ENCODE data around the gene CCDC170. TPM values are rescaled to one million over a fixed set of nuclear protein-coding genes. Genes with fewer than 3 reads are reported as not detected.

Gene CCDC170
- polyA plus RNA-seq, 1 of the 3 experiments (the other 2 are of a cell fraction), result not detected

DNA sequence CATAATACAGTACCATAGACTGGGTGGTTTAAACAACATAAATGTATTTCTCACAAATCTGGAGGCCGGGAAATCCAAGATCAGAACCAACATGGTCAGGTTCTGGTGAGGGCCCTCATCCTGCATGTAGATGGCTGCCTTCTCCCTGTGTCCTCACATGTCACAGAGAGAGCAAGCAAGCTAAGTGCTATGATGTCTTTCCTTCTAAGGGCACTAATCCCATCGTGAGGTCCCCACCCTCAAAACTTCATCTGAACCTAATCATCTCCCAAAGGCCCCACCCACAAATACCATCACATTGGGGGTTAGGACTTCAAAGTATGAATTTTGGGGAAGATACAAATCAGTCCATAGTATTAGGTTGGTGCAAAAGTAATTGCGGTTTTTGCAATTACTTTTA, 56.8 kb downstream of the CCDC170 start:
- DNase-seq, result no peak
- no peaks in the 10 kb centered on the region for H3K4me1 ChIP-seq (ENCODE audit: control insufficient read depth in 1 of 2, insufficient read depth in 2 of 2, low read depth in 1 of 2, low read length in 1 of 2)
- WGBS (ENCODE audit: low lambda C conversion rate), result 22% methylated on average over 3 of the region's 3 CpGs

GRCh38 chr6:151551223-151551857, 57.5 kb downstream of the CCDC170 start:
- WGBS (ENCODE audit: low lambda C conversion rate), result 20% methylated on average over 4 of the region's 6 CpGs
- H3F3A ChIP-seq (replicated peaks; ENCODE audit: insufficient read depth), result no peaks in the 10 kb centered on the region
- H3K9me3 ChIP-seq, result no peaks in the 10 kb centered on the region
- no peak overlapping the region for H3K9ac ChIP-seq
- no peak overlapping the region for H3K4me2 ChIP-seq
- no peaks in the 10 kb centered on the region for H4K20me1 ChIP-seq (ENCODE audit: insufficient read depth)
- no peak for TF ChIP-seq TEAD4 (IDR thresholded peaks at IDR 0.05; ENCODE audit: borderline replicate concordance, insufficient read depth)
- TF ChIP-seq SMC3 (IDR thresholded peaks at IDR 0.05; ENCODE audit: low read depth, low read length), result no peak
- TF ChIP-seq RFX5 (IDR thresholded peaks at IDR 0.05; ENCODE audit: low read length), result no peak
- no peak for TF ChIP-seq GATA2 (CRISPR knock-in tag; IDR thresholded peaks at IDR 0.05)
- TF ChIP-seq EP300 (IDR thresholded peaks at IDR 0.05; ENCODE audit: borderline replicate concordance in 1 of 2, low read depth in 1 of 2, low read length in 1 of 2), result no peak
- TF ChIP-seq TCF12 (IDR thresholded peaks at IDR 0.05), result no peak
- no peak for TF ChIP-seq IRF3 (IDR thresholded peaks at IDR 0.05; ENCODE audit: low read depth, low read length)
- TF ChIP-seq RAD21 (IDR thresholded peaks at IDR 0.05; ENCODE audit: low read length), result no peak
- no peak for TF ChIP-seq TAF1 (IDR thresholded peaks at IDR 0.05; ENCODE audit: borderline replicate concordance, low read depth, low read length)
- TF ChIP-seq JUND (IDR thresholded peaks at IDR 0.05), result no peak
- no peak for TF ChIP-seq FOXJ3 (CRISPR knock-in tag; IDR thresholded peaks at IDR 0.05)
- no peak for TF ChIP-seq GABPA (IDR thresholded peaks at IDR 0.05; ENCODE audit: low read depth)
- TF ChIP-seq NFIC (IDR thresholded peaks at IDR 0.05; ENCODE audit: borderline replicate concordance), result no peak
- no peaks in the 10 kb centered on the region for H3K79me2 ChIP-seq (ENCODE audit: insufficient read depth)
- no peak for DNase-seq
- H2AFZ ChIP-seq (ENCODE audit: low read depth), result no peak overlapping the region
- no peak overlapping the region for H3K4me3 ChIP-seq (ENCODE audit: low read depth in 2 of 2, low read length in 1 of 2)
- no peaks in the 10 kb centered on the region for H3K9me2 ChIP-seq
- H3K36me3 ChIP-seq (replicated peaks in 1 of 2; ENCODE audit: control insufficient read depth in 1 of 2, insufficient read depth in 2 of 2, low read length in 1 of 2), result no peaks in the 10 kb centered on the region
- H3K4me1 ChIP-seq (ENCODE audit: control insufficient read depth in 1 of 2, insufficient read depth in 2 of 2, low read depth in 1 of 2, low read length in 1 of 2), result no peaks in the 10 kb centered on the region
- H3K27me3 ChIP-seq (ENCODE audit: insufficient read depth), result no peaks in the 10 kb centered on the region
- POLR2A ChIA-PET, result no interaction called here
- no peak overlapping the region for H3K27ac ChIP-seq (ENCODE audit: low read depth in 2 of 2, low read length in 1 of 2)
- CTCF ChIA-PET, result interaction anchor here (0.6 kb wide), 1 partner anchor 31 kb away, joined by 3 read pairs; no protein-coding TSS in a partner anchor

More for the DNA sequence above, 56.8 kb downstream of the CCDC170 start:
- Histone ChIP-seq H3K9me2 (no peaks in the 10 kb centered on the region), H3K9ac (no peak overlapping the region), H2AFZ (ENCODE audit: low read depth) (no peak overlapping the region), H3K4me2 (no peak overlapping the region), H3K4me3 (ENCODE audit: low read depth in 2 of 2, low read length in 1 of 2) (no peak overlapping the region), H3K79me2 (ENCODE audit: insufficient read depth) (no peaks in the 10 kb centered on the region), H4K20me1 (ENCODE audit: insufficient read depth) (no peaks in the 10 kb centered on the region), H3K36me3 (replicated peaks in 1 of 2; ENCODE audit: control insufficient read depth in 1 of 2, insufficient read depth in 2 of 2, low read length in 1 of 2) (no peaks in the 10 kb centered on the region), H3F3A (replicated peaks; ENCODE audit: insufficient read depth) (no peaks in the 10 kb centered on the region), H3K9me3 (no peaks in the 10 kb centered on the region), H3K27me3 (ENCODE audit: insufficient read depth) (no peaks in the 10 kb centered on the region), H3K27ac (ENCODE audit: low read depth in 2 of 2, low read length in 1 of 2) (no peak overlapping the region)
- TF ChIP-seq NRF1 (IDR thresholded peaks at IDR 0.05; ENCODE audit: low read depth, low read length) (no peak), TEAD4 (IDR thresholded peaks at IDR 0.05; ENCODE audit: borderline replicate concordance, insufficient read depth) (no peak), YY1 (IDR thresholded peaks at IDR 0.05; ENCODE audit: low read depth) (no peak), IRF3 (IDR thresholded peaks at IDR 0.05; ENCODE audit: low read depth, low read length) (no peak), MAX (IDR thresholded peaks at IDR 0.05; ENCODE audit: low read depth) (no peak), MXI1 (IDR thresholded peaks at IDR 0.05; ENCODE audit: low read depth, low read length) (no peak), TCF12 (IDR thresholded peaks at IDR 0.05) (no peak), FOSL2 (IDR thresholded peaks at IDR 0.05; ENCODE audit: borderline replicate concordance, low read depth) (no peak), EZH2phosphoT487 (IDR thresholded peaks at IDR 0.05; ENCODE audit: borderline replicate concordance, low read depth) (no peak), FOXJ3 (CRISPR knock-in tag; IDR thresholded peaks at IDR 0.05) (no peak), PBX3 (IDR thresholded peaks at IDR 0.05) (no peak), NFIC (IDR thresholded peaks at IDR 0.05; ENCODE audit: borderline replicate concordance) (no peak), RAD21 (IDR thresholded peaks at IDR 0.05; ENCODE audit: low read length) (no peak), SIN3A (IDR thresholded peaks at IDR 0.05; ENCODE audit: borderline replicate concordance, low read depth, low read length) (no peak), CHD2 (IDR thresholded peaks at IDR 0.05; ENCODE audit: low read length, partially characterized antibody) (no peak), ELF1 (IDR thresholded peaks at IDR 0.05) (no peak), TAF1 (IDR thresholded peaks at IDR 0.05; ENCODE audit: borderline replicate concordance, low read depth, low read length) (no peak)
- ChIA-PET POLR2A (interaction anchor here (0.5 kb wide), 1 partner anchor 31 kb away, joined by 4 read pairs; no protein-coding TSS in a partner anchor), CTCF (no interaction called here)
